Fibroblast of lung (primary cell): ENCODE results near the gene ZNF407. TPM values are rescaled to one million over a fixed set of nuclear protein-coding genes. Genes with fewer than 3 reads are reported as not detected.

Experiments used
- DNase-seq, 2 donors: peaks; one replicate each; pipeline versions ENCODE4 v3.0.0 to v3.0.0-alpha.2; 2010; ENCODE audit warnings: low read depth in 2 of 2
- H2AFZ ChIP-seq: 2 replicates; pipeline ENCODE4 v1.5.1; 2012; ENCODE audit warnings: low read length, control low read depth, inconsistent platforms
- H3K27ac ChIP-seq: 2 replicates; pipeline ENCODE4 v1.5.1; 2011; ENCODE audit warnings: low read length, control low read depth; ENCODE audit not compliant: insufficient read depth
- H3K27me3 ChIP-seq: 2 replicates; pipeline ENCODE4 v1.5.1; 2011; ENCODE audit warnings: mild to moderate bottlenecking, low read length; ENCODE audit not compliant: control insufficient read depth, insufficient read depth
- H3K36me3 ChIP-seq: 2 replicates; pipeline ENCODE4 v1.5.1; 2011; ENCODE audit warnings: low read length; ENCODE audit not compliant: control insufficient read depth, insufficient read depth
- H3K4me1 ChIP-seq: 2 replicates; pipeline ENCODE4 v1.5.1; 2011; ENCODE audit warnings: low read length; ENCODE audit not compliant: control insufficient read depth, insufficient read depth; ENCODE audit errors: extremely low read depth
- H3K4me2 ChIP-seq: 2 replicates; pipeline ENCODE4 v1.5.1; 2011; ENCODE audit warnings: low read length, control low read depth; ENCODE audit not compliant: insufficient read depth; ENCODE audit errors: extremely low read depth
- H3K4me3 ChIP-seq, 4 experiments: fragments of 200-600 bp in 1 of 4; sonication (generic) in 1 of 4; replicated peaks in 1 of 4; 2 replicates each; pipeline ENCODE4 v1.5.1; 2011 to 2016; ENCODE audit warnings: low read length in 4 of 4, low read depth in 3 of 4, mild to moderate bottlenecking in 3 of 4, control low read depth in 2 of 4, inconsistent platforms in 1 of 4, mixed read lengths in 1 of 4; ENCODE audit not compliant: insufficient read depth in 1 of 4; ENCODE audit errors: control extremely low read depth in 1 of 4
- H3K79me2 ChIP-seq: 2 replicates; pipeline ENCODE4 v1.5.1; 2012; ENCODE audit warnings: mild to moderate bottlenecking, low read length, inconsistent platforms; ENCODE audit not compliant: control insufficient read depth, insufficient read depth
- H3K9ac ChIP-seq: 2 replicates; pipeline ENCODE4 v1.5.1; 2011; ENCODE audit warnings: mild to moderate bottlenecking, low read length, control low read depth; ENCODE audit not compliant: insufficient read depth
- H3K9me3 ChIP-seq: 2 replicates; pipeline ENCODE4 v1.5.1; 2012; ENCODE audit warnings: low read depth, low read length; ENCODE audit not compliant: control insufficient read depth, insufficient read depth
- H4K20me1 ChIP-seq: 2 replicates; pipeline ENCODE4 v1.5.1; 2011; ENCODE audit warnings: low read length; ENCODE audit not compliant: control insufficient read depth, insufficient read depth; ENCODE audit errors: extremely low read depth
- EZH2 ChIP-seq: IDR thresholded peaks from 2 replicates; pipeline ENCODE4 v1.5.1; 2012; ENCODE audit warnings: low read length, control low read depth, mild to moderate bottlenecking; ENCODE audit errors: missing control alignments
- polyA plus RNA-seq, 2 donors: library from polyadenylated mRNA; depleted of rRNA in 1 of 2; stranded (reverse) in 1 of 2; unstranded in 1 of 2; fragments of >200 nt; gene quantifications; 2 replicates each; pipeline ENCODE4 v1.2.1, GENCODE V29; 2011 to 2012; ENCODE audit warnings: missing spikeins in 1 of 2
- total RNA-seq: library from RNA; depleted of rRNA; stranded (reverse); fragments of >200 nt; gene quantifications from 2 replicates; pipeline ENCODE4 v1.2.1, GENCODE V29; 2014
- TF ChIP-seq, protein P1 (sequence below), 2 donors: IDR thresholded peaks in 1 of 2; conservative IDR thresholded peaks in 1 of 2; 1 replicate in 1 of 2; 2 replicates in 1 of 2; pipeline ENCODE4 v1.5.1; 2011 to 2012; ENCODE audit warnings: low read length in 2 of 2, control low read depth in 1 of 2, inconsistent platforms in 1 of 2, low read depth in 1 of 2, mild to moderate bottlenecking in 1 of 2

The ZNF407 gene
- total and polyA plus RNA-seq, 2 donors (not counting 1 experiment from before 2014, with no cell fraction given) = 5.1 to 12.6 TPM

DNA sequence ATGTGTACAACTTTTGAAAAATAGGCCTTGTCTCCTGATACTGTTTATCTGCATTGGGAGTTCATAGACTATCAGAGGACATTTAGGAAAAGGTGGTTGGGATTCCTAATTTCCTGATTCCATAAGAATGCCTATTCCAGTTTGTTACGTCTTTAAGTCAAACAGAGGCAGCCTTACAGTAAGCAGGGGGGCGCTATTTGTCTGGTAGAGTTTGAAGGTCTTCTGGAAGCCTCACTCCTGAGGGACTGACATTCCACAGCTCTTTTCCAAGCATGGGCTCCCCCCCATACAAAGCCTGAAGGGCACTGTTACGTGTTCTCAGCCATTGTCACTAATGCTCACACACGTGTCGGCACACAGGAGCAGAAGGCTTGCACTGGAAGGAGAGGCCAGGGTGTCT lies 456.9 kb downstream of the ZNF407 start:
- Histone ChIP-seq H3K9ac (no peak overlapping the region), H2AFZ (no peak overlapping the region), H3K4me2 (no peak overlapping the region), H3K9me3 (no peaks in the 10 kb centered on the region), H3K79me2 (no peaks in the 10 kb centered on the region), H3K4me1 (no peaks in the 10 kb centered on the region), H3K27ac (no peak overlapping the region), H3K4me3 (no peak overlapping the region), H3K36me3 (no peaks in the 10 kb centered on the region), H3K27me3 (no peaks in the 10 kb centered on the region), H4K20me1 (no peaks in the 10 kb centered on the region)
- no peak for DNase-seq
- TF ChIP-seq, protein P1, sequence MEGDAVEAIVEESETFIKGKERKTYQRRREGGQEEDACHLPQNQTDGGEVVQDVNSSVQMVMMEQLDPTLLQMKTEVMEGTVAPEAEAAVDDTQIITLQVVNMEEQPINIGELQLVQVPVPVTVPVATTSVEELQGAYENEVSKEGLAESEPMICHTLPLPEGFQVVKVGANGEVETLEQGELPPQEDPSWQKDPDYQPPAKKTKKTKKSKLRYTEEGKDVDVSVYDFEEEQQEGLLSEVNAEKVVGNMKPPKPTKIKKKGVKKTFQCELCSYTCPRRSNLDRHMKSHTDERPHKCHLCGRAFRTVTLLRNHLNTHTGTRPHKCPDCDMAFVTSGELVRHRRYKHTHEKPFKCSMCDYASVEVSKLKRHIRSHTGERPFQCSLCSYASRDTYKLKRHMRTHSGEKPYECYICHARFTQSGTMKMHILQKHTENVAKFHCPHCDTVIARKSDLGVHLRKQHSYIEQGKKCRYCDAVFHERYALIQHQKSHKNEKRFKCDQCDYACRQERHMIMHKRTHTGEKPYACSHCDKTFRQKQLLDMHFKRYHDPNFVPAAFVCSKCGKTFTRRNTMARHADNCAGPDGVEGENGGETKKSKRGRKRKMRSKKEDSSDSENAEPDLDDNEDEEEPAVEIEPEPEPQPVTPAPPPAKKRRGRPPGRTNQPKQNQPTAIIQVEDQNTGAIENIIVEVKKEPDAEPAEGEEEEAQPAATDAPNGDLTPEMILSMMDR (conservative IDR thresholded peaks at IDR 0.05 in 1 of 2, IDR thresholded peaks at IDR 0.05 in 1 of 2; ENCODE audit: low read depth in 1 of 2, low read length in 2 of 2) = no peak
- no peak for TF ChIP-seq EZH2

DNA sequence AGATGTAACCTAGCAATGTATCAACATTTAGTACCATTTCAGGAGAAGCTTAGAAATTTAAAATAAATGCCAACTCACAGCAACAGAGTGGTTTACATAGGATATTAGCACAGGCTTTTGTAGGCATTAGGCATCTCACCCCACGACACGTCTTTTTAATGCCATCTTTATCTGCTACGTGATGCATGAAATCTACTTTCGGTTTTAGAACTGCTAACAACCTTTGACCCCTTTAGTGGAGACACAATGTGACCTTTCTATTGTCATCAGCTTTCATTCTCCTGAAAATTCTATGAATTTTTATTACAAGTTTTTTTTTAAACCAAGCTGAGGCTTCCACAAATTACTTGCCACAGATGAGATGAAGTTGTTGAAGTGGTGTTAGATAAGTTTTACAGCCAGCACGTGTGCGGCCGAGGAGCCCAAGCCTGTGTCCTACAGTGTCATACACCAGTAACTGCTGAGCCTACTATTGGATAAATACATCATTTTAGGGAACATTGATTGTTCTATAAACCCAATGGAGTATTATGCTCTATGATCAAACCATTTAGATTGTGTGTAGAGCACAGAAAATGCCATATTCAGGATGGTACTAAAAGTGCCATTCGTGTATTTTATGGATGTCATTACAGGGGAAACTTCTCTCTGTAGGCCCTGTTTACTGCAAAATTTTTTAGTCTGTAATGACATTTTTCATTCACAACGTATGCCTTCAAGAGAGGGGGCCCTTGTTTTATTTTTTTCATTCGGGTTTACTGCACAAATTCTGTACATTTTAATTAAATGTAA lies 459.7 kb downstream of the ZNF407 start:
- Histone ChIP-seq H3K36me3 (no peaks in the 10 kb centered on the region), H3K4me2 (no peak overlapping the region), H3K27ac (no peak overlapping the region), H3K9ac (no peak overlapping the region), H4K20me1 (no peaks in the 10 kb centered on the region), H3K4me3 (no peak overlapping the region), H3K79me2 (no peaks in the 10 kb centered on the region), H3K27me3 (no peaks in the 10 kb centered on the region), H2AFZ (no peak overlapping the region), H3K9me3 (no peaks in the 10 kb centered on the region), H3K4me1 (no peaks in the 10 kb centered on the region)
- TF ChIP-seq, protein P1 (conservative IDR thresholded peaks at IDR 0.05 in 1 of 2, IDR thresholded peaks at IDR 0.05 in 1 of 2; ENCODE audit: low read depth in 1 of 2, low read length in 2 of 2) = no peak
- no peak for TF ChIP-seq EZH2
- DNase-seq = no peak

DNA sequence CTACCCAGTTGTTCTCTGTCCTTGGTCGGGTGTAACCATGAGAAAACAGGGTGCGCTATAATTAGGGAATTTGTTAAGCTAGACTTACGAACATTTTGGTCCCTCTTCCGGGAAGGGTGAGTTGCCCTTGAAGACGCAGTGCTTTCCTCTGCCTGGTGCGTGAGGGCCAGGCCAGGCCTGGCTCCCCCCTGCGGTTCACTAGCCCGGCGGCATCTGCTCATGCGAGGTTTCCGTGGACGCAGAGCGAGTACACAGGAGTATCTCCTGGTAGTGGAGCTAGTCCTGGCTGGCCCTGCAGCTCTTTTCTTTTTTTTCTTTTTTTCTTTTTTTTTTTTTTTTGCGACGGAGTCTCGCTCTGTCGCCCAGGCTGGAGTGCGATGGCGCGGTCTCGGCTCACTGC lies 462.5 kb downstream of the ZNF407 start:
- no peak overlapping the region for H3K9ac ChIP-seq
- no peaks in the 10 kb centered on the region for H3K27me3 ChIP-seq
- H3K4me1 ChIP-seq = no peaks in the 10 kb centered on the region
- no peaks in the 10 kb centered on the region for H3K9me3 ChIP-seq
- H2AFZ ChIP-seq = no peak overlapping the region
- peaks cover 2% of the 10 kb centered on the region for H3K36me3 ChIP-seq
- no peak overlapping the region for H3K4me3 ChIP-seq
- TF ChIP-seq, protein P1 (conservative IDR thresholded peaks at IDR 0.05 in 1 of 2, IDR thresholded peaks at IDR 0.05 in 1 of 2; ENCODE audit: low read depth in 1 of 2, low read length in 2 of 2) = no peak
- TF ChIP-seq EZH2 = no peak
- H3K27ac ChIP-seq = no peak overlapping the region
- H4K20me1 ChIP-seq = no peaks in the 10 kb centered on the region
- H3K4me2 ChIP-seq = no peak overlapping the region
- H3K79me2 ChIP-seq = no peaks in the 10 kb centered on the region
- DNase-seq = no peak
